ENCODE results near the gene ULK4. TPM values are rescaled to one million over a fixed set of nuclear protein-coding genes. Genes with fewer than 3 reads are reported as not detected.
"Not testable (repeated sequence)": the region's sequence is repeated elsewhere in the genome, so short reads cannot be mapped to it uniquely, and the experiment has no call there.

The ULK4 gene
- total RNA-seq, 1 experiment from 2014 or later: 13.5 TPM

- DNase-seq (ENCODE audit: low read depth): no peak
These were observed 381.5 kb downstream of the ULK4 start for GRCh38 chr3:41580274-41580959.

- no peak for DNase-seq (ENCODE audit: low read depth)
These were observed 382.0 kb downstream of the ULK4 start for GRCh38 chr3:41579861-41580260.

DNA sequence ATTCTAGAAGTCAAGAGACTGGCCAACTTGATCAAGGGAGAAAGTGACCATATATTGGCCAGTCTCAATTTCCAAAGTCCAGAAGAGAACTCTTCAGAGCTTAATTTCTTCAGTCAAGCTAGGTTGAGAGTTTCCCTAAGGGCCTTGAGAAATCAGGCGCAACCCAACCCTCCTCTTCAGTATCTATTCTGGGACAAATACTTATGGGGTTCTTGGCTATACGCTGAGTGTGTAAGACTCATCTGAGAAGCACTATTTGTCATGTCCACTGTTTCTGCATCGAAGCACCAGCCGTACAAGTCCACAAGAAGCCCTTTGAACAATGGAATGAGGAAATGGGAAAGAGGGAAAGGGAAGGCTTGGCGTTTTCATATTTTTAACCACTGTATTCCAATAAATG is 383.1 kb downstream of the ULK4 start:
- DNase-seq (ENCODE audit: low read depth): no peak

DNA sequence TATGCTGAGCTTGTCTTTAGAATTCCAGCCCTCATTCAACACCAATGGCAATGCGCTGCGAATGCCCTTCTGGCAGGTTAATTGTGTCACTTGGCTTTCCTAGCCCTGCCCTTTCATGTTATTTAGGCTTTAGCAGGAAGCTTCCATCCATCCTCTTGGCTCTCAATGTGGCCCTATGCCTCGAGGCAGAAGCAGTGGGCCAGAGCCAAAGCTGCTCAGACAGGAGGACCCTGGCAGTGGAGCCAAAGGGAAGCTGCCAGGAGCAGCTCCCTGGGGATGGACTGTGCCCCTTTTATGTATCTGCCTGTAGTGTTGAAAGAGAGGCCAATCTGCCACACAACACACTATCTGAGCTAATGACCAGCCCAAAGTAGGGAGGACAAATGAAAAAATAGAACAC is 386.2 kb downstream of the ULK4 start:
- no peak for DNase-seq (ENCODE audit: low read depth)

DNA sequence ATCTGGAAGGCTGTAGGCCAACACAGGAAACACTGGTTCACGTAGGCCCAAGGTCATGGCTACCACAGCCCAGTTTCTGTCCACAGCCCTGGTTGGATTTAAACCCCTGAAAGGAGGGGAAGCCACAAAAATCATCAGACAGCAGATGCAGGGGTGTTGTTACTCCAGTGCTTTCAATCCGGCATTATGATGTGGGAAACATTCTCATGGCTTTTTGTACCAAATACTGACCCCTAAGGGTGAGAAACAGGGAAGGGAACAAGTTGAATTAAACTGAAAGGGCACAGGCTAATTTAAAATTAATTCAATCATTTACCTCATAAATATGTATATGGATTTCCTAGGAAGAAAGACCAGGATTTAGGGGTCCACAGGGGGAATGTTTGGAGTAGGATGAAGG is 387.0 kb downstream of the ULK4 start:
- no peak for DNase-seq (ENCODE audit: low read depth)

DNA sequence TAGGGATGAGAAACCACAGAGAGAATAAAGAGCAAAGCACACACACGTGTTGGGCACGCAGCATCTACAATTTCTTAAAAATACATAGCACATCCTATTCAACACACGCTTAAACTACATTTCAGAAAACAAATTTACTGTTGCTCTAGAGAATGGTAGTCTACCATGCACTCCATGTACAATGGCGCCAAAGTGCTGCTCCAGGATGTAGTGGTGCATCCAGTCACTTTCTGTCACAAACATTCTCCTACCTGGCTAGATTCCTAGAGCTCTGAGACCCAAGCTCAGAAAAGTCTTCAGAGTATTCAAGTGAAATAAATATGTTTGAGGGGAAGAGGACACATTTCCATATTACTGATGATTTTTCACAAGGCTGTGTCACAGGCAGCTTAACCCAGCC is 388.3 kb downstream of the ULK4 start:
- no peak for DNase-seq (ENCODE audit: low read depth)

DNA sequence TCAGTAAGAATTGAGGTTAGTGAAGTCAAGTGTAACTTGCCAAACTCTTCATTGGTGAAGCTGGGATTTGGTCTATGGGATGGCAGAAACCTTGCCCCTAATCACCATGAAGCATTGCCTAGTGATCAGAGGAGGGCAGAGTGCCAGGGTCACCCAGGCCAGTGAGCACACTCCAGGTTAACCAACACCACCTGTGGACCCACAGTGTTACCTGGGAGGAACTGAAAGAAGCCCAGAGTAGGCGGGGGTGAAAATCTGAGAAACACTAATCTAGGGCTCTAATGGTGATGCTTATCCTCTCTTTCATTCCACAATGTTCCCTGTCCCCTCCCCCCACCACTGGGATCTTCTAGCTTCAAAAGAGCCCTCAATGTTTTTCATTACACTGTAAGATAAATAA is 389.8 kb downstream of the ULK4 start:
- no peak for DNase-seq (ENCODE audit: low read depth)

- no peak for DNase-seq (ENCODE audit: low read depth)
These were observed 392.1 kb downstream of the ULK4 start for GRCh38 chr3:41569632-41570305.

DNA sequence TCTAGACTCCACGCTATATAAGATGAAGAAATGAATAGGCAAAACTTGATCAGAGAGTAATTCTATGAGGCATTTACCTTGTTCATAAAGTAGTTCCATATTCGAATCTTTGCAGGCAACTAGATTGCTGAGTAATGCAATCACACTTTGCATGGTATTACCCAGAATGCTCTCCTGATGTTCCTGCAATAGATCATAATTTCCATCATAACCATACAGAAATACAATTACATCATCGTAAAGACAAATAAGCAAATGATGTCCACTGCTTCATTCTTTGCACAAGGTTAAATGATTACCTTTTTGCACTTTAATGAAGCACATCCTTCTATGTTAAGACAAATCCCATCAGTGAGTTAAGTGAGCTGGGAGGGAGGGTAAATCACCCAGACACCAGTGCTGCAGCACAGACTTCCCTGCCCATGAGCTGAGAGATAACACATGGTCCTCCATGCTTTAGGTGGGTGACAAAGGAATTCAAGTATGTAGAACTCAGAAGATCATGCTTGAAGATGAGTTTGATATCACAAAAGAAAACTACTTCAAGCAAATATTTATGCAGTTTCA is 395.9 kb downstream of the ULK4 start:
- DNase-seq (ENCODE audit: low read depth): no peak

DNA sequence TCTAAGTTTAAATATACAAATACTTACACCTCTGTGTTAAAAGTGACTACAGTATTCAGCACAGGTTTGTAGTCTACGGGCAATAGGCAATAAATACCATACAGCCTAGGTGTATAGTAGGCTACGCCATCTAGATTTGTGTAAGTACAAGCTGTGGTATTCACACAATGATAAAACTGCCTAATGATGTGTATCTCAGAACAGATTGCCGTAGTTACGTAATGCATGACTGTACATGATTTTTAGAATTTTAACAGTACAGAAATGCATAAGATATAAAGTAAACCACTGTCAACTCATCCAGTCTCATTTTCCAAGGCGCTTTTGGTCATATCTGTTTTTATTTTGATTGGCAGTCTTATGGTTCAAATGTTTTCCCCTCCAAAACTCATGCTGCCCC is 396.9 kb downstream of the ULK4 start:
- DNase-seq (ENCODE audit: low read depth): no peak

DNA sequence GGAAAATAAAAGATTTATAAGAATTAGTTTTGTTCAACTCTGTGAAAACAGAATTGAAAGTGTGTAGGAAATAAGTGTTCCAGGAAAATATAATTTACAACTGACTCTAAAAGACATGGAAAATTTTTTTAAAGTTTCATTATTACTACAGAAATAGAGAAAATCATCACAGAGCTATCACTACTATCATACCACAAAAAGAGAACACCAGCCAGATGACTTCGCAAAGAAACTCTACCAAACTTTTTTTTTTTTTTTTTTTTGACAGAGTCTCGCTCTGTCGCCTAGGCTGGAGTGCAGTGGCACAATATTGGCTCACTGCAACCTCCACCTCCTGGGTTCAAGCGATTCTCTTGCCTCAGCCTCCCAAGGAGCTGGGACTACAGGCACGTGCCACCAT is 405.7 kb downstream of the ULK4 start:
- not testable (repeated sequence) for DNase-seq (ENCODE audit: low read depth)

DNA sequence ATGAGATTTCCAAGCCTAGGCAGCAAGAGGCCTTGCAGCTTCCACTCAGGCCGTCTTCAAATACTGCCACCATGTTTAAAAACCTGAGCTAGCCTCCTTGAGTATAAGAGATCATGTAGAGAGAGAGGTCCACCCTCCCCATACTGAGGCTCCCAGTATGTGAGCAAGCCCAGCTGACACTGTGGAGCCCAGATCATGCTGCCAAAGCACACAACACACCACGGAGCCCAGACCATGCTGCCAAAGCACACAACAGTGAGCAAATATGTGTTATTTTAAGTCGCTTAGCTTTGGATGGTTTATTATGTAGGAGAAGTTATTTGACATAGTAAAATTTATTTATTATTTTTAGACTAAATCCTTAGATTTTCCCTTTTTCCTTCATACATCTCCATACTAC is 428.9 kb downstream of the ULK4 start:
- DNase-seq (ENCODE audit: low read depth): no peak

DNA sequence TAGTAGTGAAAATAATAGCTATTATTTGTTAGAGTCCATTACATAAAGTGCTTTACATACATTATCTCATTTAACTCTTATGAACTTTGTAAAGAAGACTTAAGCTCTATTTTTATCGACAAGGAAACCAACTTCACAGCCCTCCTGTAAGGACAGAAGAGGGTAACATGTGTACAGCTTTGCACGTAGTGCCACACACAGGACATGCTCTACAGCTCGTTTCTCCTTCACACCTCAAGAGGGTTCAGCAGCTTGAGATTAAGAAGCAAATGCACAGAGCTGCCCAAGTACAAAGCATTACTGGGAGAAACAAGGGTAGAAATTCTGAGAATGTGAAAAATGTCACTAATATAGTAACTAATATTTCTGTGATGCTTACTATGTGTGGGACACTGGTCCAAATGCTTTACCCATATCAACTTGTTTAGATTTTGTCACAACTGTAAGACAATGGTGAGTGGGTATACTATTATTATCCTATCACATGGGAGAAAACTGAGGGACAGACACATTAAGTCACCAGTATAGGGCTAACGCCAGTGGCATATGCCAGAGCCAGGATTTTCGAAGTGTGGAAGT is 434.8 kb downstream of the ULK4 start:
- DNase-seq (ENCODE audit: low read depth): no peak

DNA sequence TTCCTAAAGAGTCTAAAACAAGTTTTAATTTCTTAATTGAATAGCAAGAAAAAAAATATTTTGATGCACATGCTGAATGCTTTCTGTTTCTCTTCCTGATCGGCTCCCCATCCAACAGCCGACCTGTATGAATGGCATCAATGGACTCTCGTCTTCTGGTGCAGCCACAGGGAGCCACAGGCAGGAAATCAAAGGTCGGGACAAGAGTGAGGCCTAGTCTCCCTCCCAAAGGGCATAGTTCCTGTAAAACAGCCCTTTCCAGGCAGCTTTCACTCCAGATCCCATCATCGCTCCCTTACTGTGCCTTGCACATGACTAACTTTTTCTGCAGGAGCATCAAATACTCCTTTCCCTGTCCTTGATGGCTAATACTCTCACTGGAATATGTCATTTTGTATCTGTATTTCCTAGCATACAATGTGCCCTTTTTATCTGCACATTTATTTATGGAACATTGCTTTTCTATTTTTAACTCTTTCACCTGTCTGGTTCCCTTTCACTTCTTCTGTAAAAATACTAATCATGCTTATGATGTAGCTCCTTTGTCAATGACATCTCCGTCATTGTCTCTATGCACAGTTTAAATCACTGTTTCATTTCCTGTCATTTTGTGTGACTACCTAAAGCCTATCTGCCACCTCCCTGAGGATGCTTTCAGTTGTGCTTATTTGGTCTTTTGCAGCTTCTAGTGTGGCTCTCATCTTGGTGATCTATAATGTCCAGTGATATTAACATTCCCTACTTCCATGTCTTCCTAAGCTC is 436.4 kb downstream of the ULK4 start:
- no peak for DNase-seq (ENCODE audit: low read depth)

GRCh38 chr3:41523897-41524296 is 438.0 kb downstream of the ULK4 start:
- no peak for DNase-seq (ENCODE audit: low read depth)

DNA sequence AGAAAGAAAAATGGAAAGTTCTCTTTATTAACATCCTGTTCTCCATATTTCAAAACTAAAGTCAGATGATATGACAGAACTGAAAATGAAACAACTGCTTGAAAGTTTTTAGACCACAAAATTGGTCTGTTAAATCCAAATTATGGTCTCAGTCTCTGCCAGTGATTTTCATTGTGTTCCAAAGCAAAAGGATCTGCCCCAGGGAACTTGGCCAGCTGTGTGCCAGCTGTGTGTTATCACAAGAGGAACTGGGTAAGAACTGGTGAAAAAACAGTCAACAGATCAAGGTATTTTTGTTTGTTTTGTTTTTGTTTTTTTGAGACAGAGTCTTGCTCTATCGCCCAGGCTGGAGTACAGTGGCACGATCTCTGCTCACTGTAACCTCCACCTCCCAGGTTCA is 439.3 kb downstream of the ULK4 start:
- no peak for DNase-seq (ENCODE audit: low read depth)

- no peak for DNase-seq (ENCODE audit: low read depth)
These were observed 440.8 kb downstream of the ULK4 start for GRCh38 chr3:41521010-41521655.

- no peak for DNase-seq (ENCODE audit: low read depth)
These were observed 442.2 kb downstream of the ULK4 start for GRCh38 chr3:41519746-41520145.

DNA sequence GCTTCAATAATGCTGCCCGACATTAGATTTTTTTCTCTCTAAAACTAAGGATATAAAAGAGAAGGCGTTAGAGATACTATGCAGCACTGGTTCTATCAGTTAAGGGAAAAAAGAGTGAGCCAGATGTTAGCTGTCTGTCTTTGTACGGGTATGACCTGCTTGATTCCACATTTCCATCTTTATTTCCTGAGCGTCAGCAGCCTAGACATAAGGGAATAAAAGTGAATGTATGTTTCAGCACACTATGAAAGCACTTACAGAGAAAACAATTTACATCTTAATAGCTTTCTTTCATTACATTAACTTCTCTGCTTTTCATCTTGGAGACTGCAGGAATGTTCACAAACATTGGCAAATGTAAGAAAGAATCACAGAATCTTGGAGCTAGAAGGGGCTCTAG is 443.3 kb downstream of the ULK4 start:
- no peak for DNase-seq (ENCODE audit: low read depth)

GRCh38 chr3:41508063-41508696 is 453.7 kb downstream of the ULK4 start:
- peak; percentile 24 for DNase-seq (ENCODE audit: low read depth)

GRCh38 chr3:41507336-41508062 is 454.4 kb downstream of the ULK4 start:
- DNase-seq (ENCODE audit: low read depth): no peak
